Endothelial cell (in vitro differentiated cells): Measurements from ENCODE around the gene AGPAT4. TPM values are rescaled to one million over a fixed set of nuclear protein-coding genes. Genes with fewer than 3 reads are reported as not detected.

Experiments
- DNase-seq: peaks from one replicate; pipeline ENCODE4 v3.0.0; 2021; ENCODE audit warnings: low spot score
- H3K27ac Mint-ChIP-seq: one replicate; pipeline ENCODE4 v1.8.0; 2021; ENCODE audit warnings: mixed read lengths, inconsistent platforms; ENCODE audit not compliant: unreplicated experiment
- H3K27me3 Mint-ChIP-seq: one replicate; pipeline ENCODE4 v1.8.0; 2021; ENCODE audit warnings: mild to moderate bottlenecking, moderate library complexity, mixed read lengths, inconsistent platforms; ENCODE audit not compliant: unreplicated experiment
- H3K36me3 Mint-ChIP-seq: one replicate; pipeline ENCODE4 v1.8.0; 2021; ENCODE audit warnings: mild to moderate bottlenecking, low read depth, mixed read lengths, inconsistent platforms; ENCODE audit not compliant: unreplicated experiment
- H3K4me1 Mint-ChIP-seq: one replicate; pipeline ENCODE4 v1.8.0; 2021; ENCODE audit warnings: mild to moderate bottlenecking, mixed read lengths, inconsistent platforms; ENCODE audit not compliant: unreplicated experiment
- H3K4me3 Mint-ChIP-seq: one replicate; pipeline ENCODE4 v1.8.0; 2021; ENCODE audit warnings: mild to moderate bottlenecking, mixed read lengths, inconsistent platforms; ENCODE audit not compliant: unreplicated experiment
- H3K9me3 Mint-ChIP-seq: one replicate; pipeline ENCODE4 v1.8.0; 2021; ENCODE audit warnings: mixed read lengths, inconsistent platforms; ENCODE audit not compliant: unreplicated experiment
- total RNA-seq: library from RNA; stranded (reverse); fragmentation: NEBNext Ultra II Directional; extraction: Animal tissue kit (Norgen Biotek cat#: 25700); gene quantifications from one replicate; pipeline ENCODE4 v1.2.1, GENCODE V29; 2021; ENCODE audit not compliant: unreplicated experiment
- TF ChIP-seq, protein P1 (sequence below): fragments of 200-600 bp; sonication (generic); IDR thresholded peaks from one replicate; pipeline ENCODE4 v1.5.0; 2021; ENCODE audit warnings: antibody characterized with exemption; ENCODE audit not compliant: unreplicated experiment

AGPAT4 gene
- total RNA-seq, 1 donor from 2014 or later, result 25.2 TPM

DNA sequence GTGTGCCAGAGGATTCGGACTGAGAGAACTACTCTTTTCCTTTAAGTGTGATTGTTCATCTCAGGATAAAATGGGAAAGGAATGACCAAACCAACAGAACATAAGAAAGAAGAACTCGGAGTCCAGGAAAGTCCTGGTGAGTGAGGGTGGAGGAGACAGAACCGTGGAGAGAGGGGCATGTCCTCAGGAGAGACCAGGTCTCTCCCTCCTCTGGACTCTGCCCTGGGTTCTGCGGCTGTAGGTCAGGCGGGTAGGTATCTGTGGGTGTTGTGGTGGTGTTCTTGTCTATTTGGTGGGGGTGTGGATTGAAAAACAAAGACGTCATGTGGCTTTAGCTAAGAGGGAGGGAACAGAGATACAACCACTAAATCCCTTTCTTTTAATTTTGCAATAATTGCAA is 29.1 kb upstream of the AGPAT4 start:
- Mint-ChIP-seq H3K9me3 (no peaks in the 10 kb centered on the region), H3K4me3 (no peak overlapping the region), H3K27ac (no peak overlapping the region), H3K27me3 (peaks cover 3% of the 10 kb centered on the region), H3K36me3 (peaks cover 3% of the 10 kb centered on the region), H3K4me1 (no peaks in the 10 kb centered on the region)
- no peak for DNase-seq
- TF ChIP-seq, protein P1, sequence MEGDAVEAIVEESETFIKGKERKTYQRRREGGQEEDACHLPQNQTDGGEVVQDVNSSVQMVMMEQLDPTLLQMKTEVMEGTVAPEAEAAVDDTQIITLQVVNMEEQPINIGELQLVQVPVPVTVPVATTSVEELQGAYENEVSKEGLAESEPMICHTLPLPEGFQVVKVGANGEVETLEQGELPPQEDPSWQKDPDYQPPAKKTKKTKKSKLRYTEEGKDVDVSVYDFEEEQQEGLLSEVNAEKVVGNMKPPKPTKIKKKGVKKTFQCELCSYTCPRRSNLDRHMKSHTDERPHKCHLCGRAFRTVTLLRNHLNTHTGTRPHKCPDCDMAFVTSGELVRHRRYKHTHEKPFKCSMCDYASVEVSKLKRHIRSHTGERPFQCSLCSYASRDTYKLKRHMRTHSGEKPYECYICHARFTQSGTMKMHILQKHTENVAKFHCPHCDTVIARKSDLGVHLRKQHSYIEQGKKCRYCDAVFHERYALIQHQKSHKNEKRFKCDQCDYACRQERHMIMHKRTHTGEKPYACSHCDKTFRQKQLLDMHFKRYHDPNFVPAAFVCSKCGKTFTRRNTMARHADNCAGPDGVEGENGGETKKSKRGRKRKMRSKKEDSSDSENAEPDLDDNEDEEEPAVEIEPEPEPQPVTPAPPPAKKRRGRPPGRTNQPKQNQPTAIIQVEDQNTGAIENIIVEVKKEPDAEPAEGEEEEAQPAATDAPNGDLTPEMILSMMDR, result no peak

DNA sequence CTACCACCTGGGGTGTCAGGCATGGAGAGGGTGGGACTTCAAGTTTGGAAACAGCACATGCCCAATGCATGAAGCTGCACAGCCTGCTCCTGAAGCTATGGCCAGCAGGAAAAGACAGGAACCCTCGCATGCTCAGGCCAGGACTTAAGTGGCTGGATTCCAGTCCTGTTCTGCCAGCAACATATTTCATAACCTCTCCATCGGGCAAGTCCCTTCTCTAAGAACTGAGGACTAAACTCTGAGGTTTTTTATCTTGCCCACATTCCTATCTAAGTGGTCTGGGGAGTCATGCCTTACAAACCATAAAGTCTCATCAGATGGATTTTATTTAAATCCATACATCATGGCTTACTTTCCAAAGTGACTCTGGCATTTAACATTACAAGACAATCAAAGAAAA is 27.5 kb upstream of the AGPAT4 start:
- Mint-ChIP-seq H3K27me3 (peaks cover under 1% of the 10 kb centered on the region), H3K4me3 (no peak overlapping the region), H3K4me1 (no peaks in the 10 kb centered on the region), H3K9me3 (no peaks in the 10 kb centered on the region), H3K36me3 (peaks cover 3% of the 10 kb centered on the region), H3K27ac (no peak overlapping the region)
- DNase-seq, result no peak
- TF ChIP-seq, protein P1, result no peak

DNA sequence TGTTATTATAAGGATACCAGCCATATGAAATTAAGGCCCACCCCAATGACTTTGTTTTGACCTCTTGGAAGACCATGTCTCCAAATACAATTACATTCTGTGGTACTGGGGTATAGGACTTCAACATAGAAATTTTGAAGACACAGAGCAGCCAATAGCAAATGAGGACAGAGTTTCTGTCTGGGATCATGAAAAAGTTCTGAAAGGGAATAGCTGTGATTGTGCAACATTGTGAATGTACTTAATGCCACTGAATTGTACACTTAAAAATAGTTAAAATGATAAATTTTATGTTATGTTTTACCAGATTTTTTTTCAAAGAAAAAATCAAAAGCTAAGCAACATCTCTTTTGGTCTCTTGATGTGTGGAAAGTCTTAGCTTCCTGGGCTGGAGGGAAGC is 27.0 kb upstream of the AGPAT4 start:
- no peaks in the 10 kb centered on the region for H3K4me1 Mint-ChIP-seq
- H3K27ac Mint-ChIP-seq, result no peak overlapping the region
- H3K4me3 Mint-ChIP-seq, result no peak overlapping the region
- DNase-seq, result no peak
- H3K27me3 Mint-ChIP-seq, result no peaks in the 10 kb centered on the region
- TF ChIP-seq, protein P1, result no peak
- peaks cover 3% of the 10 kb centered on the region for H3K36me3 Mint-ChIP-seq
- H3K9me3 Mint-ChIP-seq, result no peaks in the 10 kb centered on the region

DNA sequence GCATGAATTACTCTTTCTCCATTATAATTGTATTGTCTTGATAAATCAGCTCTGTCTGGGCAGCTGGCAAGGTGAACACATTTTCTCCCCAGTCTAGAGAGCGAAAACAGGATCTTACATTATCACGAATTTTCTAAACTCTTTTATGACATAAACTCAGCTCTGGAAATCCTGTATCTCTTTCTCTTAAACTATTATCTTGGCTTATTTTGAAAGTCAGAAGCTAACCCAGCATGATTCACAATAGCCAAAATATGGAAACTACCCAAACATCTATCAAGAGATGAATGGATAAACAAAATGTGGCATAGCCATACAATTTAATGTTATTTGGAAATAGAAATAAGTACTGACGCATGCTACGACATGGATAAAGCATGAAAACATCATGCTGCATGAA is 25.9 kb upstream of the AGPAT4 start:
- Mint-ChIP-seq H3K4me3 (no peak overlapping the region), H3K4me1 (no peaks in the 10 kb centered on the region), H3K27me3 (no peaks in the 10 kb centered on the region), H3K9me3 (no peaks in the 10 kb centered on the region), H3K27ac (no peak overlapping the region), H3K36me3 (peaks cover 3% of the 10 kb centered on the region)
- TF ChIP-seq, protein P1, result no peak
- no peak for DNase-seq

DNA sequence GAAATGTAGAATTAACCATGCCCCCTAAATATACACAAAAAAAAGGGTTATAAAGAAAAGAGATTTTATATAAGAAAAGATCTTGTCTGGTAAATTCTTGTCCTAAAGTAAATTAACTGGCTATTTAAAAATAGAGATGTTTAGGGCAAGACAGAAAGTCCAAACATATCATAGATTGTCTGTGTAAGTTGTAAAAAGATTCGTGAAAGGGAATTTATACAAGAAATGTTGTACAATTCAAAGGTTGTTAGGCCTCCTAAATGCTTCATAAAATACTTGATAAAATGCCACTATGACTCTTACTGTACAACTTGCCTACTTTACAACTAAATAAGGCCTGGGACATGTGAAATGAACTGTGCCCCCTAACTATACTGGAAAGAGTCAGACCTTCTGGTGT is 21.9 kb upstream of the AGPAT4 start:
- TF ChIP-seq, protein P1, result no peak
- H3K4me1 Mint-ChIP-seq, result no peaks in the 10 kb centered on the region
- H3K36me3 Mint-ChIP-seq, result no peaks in the 10 kb centered on the region
- no peak overlapping the region for H3K4me3 Mint-ChIP-seq
- peaks cover 2% of the 10 kb centered on the region for H3K27me3 Mint-ChIP-seq
- H3K9me3 Mint-ChIP-seq, result no peaks in the 10 kb centered on the region
- DNase-seq, result no peak
- H3K27ac Mint-ChIP-seq, result no peak overlapping the region
